Pulmonary artery endothelial cell (primary cell): ENCODE data around the gene GUCY1A1. TPM values are rescaled to one million over a fixed set of nuclear protein-coding genes. Genes with fewer than 3 reads are reported as not detected.
"Not testable (repeated sequence)": the region's sequence is repeated elsewhere in the genome, so short reads cannot be mapped to it uniquely, and the experiment has no call there.

Experiments
- DNase-seq: peaks from one replicate; pipeline ENCODE4 v3.0.0-alpha.2; 2011; ENCODE audit warnings: low read depth, low spot score
- total RNA-seq: library from RNA; depleted of rRNA; stranded (reverse); fragments of >200 nt; gene quantifications from 2 replicates; pipeline ENCODE4 v1.2.3, GENCODE V29; 2014

Gene GUCY1A1
- total RNA-seq, result 0.07 TPM in 1 of 2 replicates, not detected in the other

GRCh38 chr4:155666344-155667221 is at the start of gene GUCY1A1:
Gene GUCY1A1 (plus strand): TSS chr4:155666848. CDS start chr4:155696868, 30,020 bp downstream.
- DNase-seq, result no peak

DNA sequence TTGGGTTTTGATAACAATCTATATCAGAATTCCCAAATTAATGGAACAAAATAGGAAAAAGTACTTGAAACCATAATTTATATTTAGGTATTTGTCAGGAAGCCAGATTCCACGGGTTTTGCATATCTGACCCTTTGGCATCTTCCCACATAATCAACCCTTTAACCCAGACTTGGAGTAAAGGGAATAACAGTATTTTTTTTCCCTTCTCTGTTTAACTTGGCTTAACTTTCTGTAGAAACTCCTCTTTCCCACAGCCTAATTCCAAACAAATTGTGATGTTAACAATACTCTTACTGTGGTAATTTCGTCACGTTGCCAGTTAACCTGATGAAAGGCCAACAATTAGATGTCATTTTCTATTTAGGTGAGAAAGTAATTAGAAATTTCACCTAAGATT is 49.4 kb upstream of the GUCY1A1 start:
- DNase-seq, result no peak

- DNase-seq, result no peak
Observed at GRCh38 chr4:155618183-155618838, 48.3 kb upstream of the GUCY1A1 start.

- DNase-seq, result no peak
Observed at GRCh38 chr4:155620637-155621036, 46.0 kb upstream of the GUCY1A1 start.

- DNase-seq, result no peak
Observed at GRCh38 chr4:155624478-155624877, 42.2 kb upstream of the GUCY1A1 start.

DNA sequence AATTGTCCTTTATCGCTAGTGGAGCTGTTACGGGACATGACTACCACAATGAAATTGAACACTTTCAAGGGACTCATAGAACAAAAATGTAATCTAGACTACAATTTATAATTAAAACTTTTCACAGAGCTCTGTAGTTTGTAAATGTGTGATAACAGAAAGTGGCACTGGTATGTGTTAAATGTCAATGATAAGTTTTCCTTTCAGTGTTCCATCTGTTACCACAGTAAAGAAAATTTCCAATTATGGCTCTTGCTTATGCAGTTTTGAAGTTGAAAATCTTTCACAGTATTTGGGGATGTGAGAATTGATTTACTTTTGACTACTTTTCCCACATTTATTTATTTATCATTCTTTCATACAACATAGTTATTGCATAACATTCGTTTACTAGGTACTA is 40.1 kb upstream of the GUCY1A1 start:
- DNase-seq, result no peak

- DNase-seq, result no peak
Observed at GRCh38 chr4:155629183-155629825, 37.3 kb upstream of the GUCY1A1 start.

GRCh38 chr4:155629956-155630355 is 36.7 kb upstream of the GUCY1A1 start:
- no peak for DNase-seq

- no peak for DNase-seq
Observed at GRCh38 chr4:155632310-155632840, 34.3 kb upstream of the GUCY1A1 start.

DNA sequence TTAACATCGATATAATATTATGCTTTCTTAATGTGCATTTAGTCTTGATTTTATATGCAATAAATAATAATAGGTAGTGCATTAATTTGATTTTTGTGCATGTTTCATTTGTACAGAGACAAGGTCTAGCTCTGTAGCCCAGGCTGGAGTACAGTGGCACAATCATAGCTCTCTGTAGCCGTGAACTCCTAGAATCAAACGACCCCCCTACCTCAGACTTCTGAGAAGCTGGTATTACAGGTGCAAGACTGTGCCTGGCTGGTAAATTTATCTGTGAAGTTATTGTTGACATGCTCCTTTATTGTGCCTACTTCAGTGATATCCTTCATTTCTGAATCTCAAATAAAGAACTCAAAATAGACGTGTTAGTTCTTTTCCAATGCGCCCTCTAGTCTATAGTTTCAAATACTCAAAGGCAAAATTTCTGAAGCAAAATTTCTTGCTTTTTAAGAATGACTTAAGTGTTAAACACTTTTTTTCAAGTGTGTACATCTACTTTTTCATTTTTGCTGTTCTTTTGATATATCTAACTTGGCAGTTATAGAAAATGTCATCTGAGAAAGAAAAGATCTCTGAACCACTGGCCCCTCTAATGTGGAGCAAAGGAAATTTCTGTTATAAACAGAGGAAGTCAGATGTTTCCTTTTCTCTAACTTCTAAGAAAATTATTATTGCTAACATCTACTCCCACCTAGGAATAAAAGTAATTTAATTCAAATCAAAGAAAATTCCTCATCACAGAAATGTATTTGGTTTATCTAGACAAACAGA is 28.3 kb upstream of the GUCY1A1 start:
- DNase-seq, result no peak

GRCh38 chr4:155639704-155640523 is 26.7 kb upstream of the GUCY1A1 start:
- no peak for DNase-seq

DNA sequence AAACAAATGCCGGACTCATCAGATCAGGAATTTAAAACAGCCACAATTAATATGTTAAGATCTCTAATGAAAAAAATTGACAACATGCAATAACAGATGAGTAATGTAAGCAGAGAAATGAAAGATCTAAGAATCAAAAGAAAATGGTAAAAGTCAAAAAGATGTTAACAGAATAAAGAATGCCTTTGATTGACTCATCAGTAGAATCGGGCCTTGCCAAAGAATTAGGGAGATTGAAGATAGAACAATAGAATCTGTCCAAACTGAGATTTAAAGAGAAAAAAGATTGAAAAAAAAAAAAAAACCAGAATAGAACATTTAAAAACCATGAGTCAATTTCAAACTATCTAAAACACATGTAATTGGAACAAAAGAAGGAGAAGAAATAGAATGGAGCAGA is 25.9 kb upstream of the GUCY1A1 start:
- DNase-seq, result no peak

GRCh38 chr4:155643087-155643486 is 23.6 kb upstream of the GUCY1A1 start:
- no peak for DNase-seq

DNA sequence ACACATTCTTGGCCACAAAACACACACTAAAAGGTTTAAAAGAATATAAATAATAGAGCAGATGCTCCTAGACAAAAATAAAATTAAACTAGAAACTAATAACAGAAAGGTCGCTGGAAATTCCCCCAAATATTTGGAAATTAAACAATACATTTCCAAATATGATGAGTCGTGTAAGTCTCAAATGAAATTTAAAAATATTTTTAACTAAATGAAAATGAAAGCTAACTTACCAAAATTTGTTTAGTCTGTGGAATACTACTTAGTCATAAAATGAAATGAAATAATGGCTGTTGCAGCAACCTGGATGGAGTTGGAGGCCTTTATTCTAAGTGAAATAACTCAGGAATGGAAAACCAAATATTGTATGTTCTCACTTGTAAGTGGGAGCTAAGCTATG is 20.6 kb upstream of the GUCY1A1 start:
- no peak for DNase-seq

- not testable (repeated sequence) for DNase-seq
Observed at GRCh38 chr4:155650785-155651184, 15.9 kb upstream of the GUCY1A1 start.

DNA sequence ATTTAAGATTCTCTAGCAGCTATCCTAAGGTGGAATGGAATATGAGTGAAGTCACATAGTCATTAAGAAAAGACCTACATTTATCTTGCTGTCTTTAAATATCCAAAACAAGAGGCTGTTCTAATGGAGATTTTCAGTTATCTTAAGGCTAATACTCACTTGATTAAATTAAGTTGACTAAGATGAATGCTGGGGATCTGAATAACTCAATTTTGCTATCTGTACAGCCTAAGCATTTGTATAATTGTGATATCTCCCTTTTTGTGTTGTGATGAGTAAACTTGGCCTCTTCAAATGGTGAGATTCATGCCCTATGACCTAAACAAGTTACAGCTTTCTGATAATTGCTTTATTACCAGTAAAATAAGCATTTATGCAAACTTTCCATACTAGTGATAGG is 13.6 kb upstream of the GUCY1A1 start:
- no peak for DNase-seq

- DNase-seq, result no peak
Observed at GRCh38 chr4:155656025-155656424, 10.6 kb upstream of the GUCY1A1 start.

DNA sequence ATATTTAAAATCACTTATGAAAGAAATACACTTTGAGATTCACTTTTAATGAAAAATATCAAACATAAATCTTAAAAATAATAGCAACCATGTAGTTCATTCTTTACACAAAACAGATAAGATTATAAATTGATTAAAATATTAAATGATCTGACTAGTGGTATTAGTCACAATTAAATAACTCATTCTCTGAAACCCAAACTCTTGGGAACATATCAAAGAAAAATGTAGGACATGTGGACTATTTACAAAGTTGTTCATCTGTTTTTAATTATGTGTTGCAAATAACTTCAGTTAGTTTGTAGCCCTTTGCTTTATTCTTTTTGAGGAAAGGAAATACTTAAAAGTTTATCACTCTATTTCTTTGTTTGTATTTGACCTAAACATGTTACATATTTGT is 9.5 kb upstream of the GUCY1A1 start:
- DNase-seq, result no peak

DNA sequence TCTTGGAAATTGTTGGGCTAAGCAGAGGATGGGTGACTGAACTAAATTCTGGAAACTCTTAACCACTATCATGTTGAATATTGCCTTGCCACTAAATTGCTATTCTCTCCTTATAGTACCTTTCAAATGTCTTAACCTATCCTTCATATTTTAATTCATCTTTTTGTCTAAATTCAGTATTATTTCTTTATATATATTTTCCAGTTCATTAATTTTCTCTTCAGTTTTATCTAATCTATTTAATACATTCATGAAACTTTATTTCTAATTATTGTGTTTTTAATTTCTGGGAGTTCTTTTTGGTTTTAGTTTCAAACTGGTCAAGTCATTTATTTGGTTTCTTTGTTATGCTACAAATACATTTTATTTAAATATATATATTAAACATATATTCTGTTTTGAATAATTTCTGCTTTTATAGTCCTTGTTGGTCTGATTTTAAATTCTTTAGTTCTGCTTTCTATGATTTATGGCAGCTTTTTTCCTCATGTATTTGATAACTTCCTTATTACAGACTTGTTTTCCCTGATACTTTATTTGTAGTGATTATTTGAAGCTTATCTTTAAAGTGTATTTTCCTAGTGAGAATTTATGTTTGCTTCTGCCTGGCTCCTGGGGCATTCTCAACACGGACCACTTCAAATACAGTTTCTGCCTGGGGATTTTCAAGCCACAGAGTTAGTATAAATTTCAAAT is 8.5 kb upstream of the GUCY1A1 start:
- no peak for DNase-seq

GRCh38 chr4:155658681-155659064 is 8.0 kb upstream of the GUCY1A1 start:
- DNase-seq, result no peak
